GM23248 (cell line): ENCODE results near the gene APBA2. TPM values are rescaled to one million over a fixed set of nuclear protein-coding genes. Genes with fewer than 3 reads are reported as not detected.

Experiments used
- DNase-seq: peaks from one replicate; pipeline ENCODE4 v3.0.0-alpha.2; 2015
- H2AFZ ChIP-seq: fragments of 200-600 bp; sonication (generic); 2 replicates; pipeline ENCODE4 v1.6.1; 2016; ENCODE audit warnings: antibody characterized with exemption
- H3F3A ChIP-seq: fragments of 200-600 bp; sonication (generic); 2 replicates; pipeline ENCODE4 v1.6.1; 2016; ENCODE audit warnings: mild to moderate bottlenecking, antibody characterized with exemption, mixed run types; ENCODE audit not compliant: insufficient read depth
- H3K27ac ChIP-seq: fragments of 200-600 bp; sonication (generic); 2 replicates; pipeline ENCODE4 v1.5.1; 2016; ENCODE audit warnings: mild to moderate bottlenecking
- H3K27me3 ChIP-seq: fragments of 200-600 bp; sonication (generic); replicated peaks from 2 replicates; pipeline ENCODE4 v1.6.1; 2016; ENCODE audit warnings: mild to moderate bottlenecking; ENCODE audit not compliant: insufficient read depth
- H3K36me3 ChIP-seq: fragments of 200-600 bp; sonication (generic); 2 replicates; pipeline ENCODE4 v1.6.1; 2016; ENCODE audit warnings: low read depth, mild to moderate bottlenecking
- H3K4me1 ChIP-seq: fragments of 200-600 bp; sonication (generic); 2 replicates; pipeline ENCODE4 v1.6.1; 2016; ENCODE audit warnings: mild to moderate bottlenecking; ENCODE audit not compliant: insufficient read depth
- H3K4me2 ChIP-seq: fragments of 200-600 bp; sonication (generic); one replicate; pipeline ENCODE4 v1.6.1; 2016; ENCODE audit warnings: mild to moderate bottlenecking; ENCODE audit not compliant: unreplicated experiment
- H3K4me3 ChIP-seq: fragments of 200-600 bp; sonication (generic); 2 replicates; pipeline ENCODE4 v1.5.1; 2016; ENCODE audit warnings: mild to moderate bottlenecking
- H3K79me2 ChIP-seq: fragments of 200-600 bp; sonication (generic); 2 replicates; pipeline ENCODE4 v1.6.1; 2016; ENCODE audit warnings: mild to moderate bottlenecking; ENCODE audit not compliant: insufficient read depth
- H3K9ac ChIP-seq: fragments of 200-600 bp; sonication (generic); 2 replicates; pipeline ENCODE4 v1.6.1; 2016; ENCODE audit warnings: mild to moderate bottlenecking
- H3K9me2 ChIP-seq: fragments of 200-600 bp; sonication (generic); 2 replicates; pipeline ENCODE4 v1.6.1; 2016; ENCODE audit warnings: mixed run types, mild to moderate bottlenecking, moderate library complexity; ENCODE audit not compliant: insufficient read depth
- H3K9me3 ChIP-seq: fragments of 200-600 bp; sonication (generic); one replicate; pipeline ENCODE4 v1.6.1; 2017; ENCODE audit warnings: low read depth
- H4K20me1 ChIP-seq: fragments of 200-600 bp; sonication (generic); 2 replicates; pipeline ENCODE4 v1.6.0; 2016; ENCODE audit not compliant: insufficient read depth
- EZH2 ChIP-seq: fragments of 200-600 bp; sonication (generic); IDR thresholded peaks from 2 replicates; pipeline ENCODE4 v1.6.1; 2018; ENCODE audit warnings: antibody characterized with exemption, mild to moderate bottlenecking; ENCODE audit not compliant: insufficient read depth, poor library complexity, severe bottlenecking
- EZH2phosphoT487 ChIP-seq: fragments of 200-600 bp; sonication (generic); IDR thresholded peaks from 2 replicates; pipeline ENCODE4 v1.6.1; 2018; ENCODE audit warnings: antibody characterized with exemption, moderate library complexity, mild to moderate bottlenecking, low read depth; ENCODE audit not compliant: insufficient read depth
- WGBS, 2 experiments: methylation state at CpG; one replicate each; pipeline ENCODE4 v1.1.6; 2015 to 2017; ENCODE audit warnings: low lambda C conversion rate in 2 of 2, low coverage in 1 of 2; ENCODE audit errors: missing lambda C conversion rate in 2 of 2; 5-methylcytosine and 5-hydroxymethylcytosine counted together
- in situ Hi-C: fragments of 300-500 bp; cut with MboI; formaldehyde crosslinking; loops from 2 replicates; pipeline ENCODE4 v1.15.0; 2020
- polyA plus RNA-seq: library from polyadenylated mRNA; unstranded; fragments of >200 nt; fragmentation: Nextera tagmentation; extraction: Ambion mirVana; gene quantifications from 2 replicates; pipeline ENCODE4 v1.2.1, GENCODE V29; 2016
- total RNA-seq: library from RNA; depleted of rRNA; stranded (reverse); fragments of >200 nt; shearing (Covaris generic); gene quantifications from 2 replicates; pipeline ENCODE4 v1.2.3, GENCODE V29; 2014

Gene APBA2
- total and polyA plus RNA-seq, 2 experiments from 2014 or later: 0.23 to 0.65 TPM

DNA sequence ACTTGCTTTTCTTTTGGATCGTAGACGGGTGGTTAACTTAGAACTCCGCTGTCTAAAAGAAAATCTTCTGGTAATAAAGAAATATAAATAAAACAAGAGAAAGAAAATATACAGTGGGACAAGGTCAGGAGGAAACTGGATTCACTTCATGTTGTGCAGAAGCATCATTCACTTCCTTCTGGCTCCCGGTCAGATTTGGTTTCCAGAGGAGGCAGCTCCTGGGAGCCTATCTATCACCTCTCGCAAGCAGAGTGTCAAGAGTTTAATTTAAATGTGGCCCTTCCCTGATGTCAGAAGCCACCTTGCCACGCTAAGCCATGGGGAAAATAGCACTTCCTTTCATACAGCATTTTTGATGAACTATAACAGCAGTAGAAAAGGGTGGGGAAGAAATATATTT lies 244.7 kb downstream of the APBA2 start:
- 67 to 70% methylated on average over 6 of the region's 6 CpGs for WGBS, 2 experiments
- no peak for TF ChIP-seq EZH2
- no peaks in the 10 kb centered on the region for H3F3A ChIP-seq

GRCh38 chr15:29130951-29131839 lies 245.4 kb downstream of the APBA2 start:
- no peaks in the 10 kb centered on the region for H3K9me3 ChIP-seq
- no peak overlapping the region for H3K27ac ChIP-seq
- H3K4me1 ChIP-seq: no peaks in the 10 kb centered on the region
- H3K9ac ChIP-seq: no peak overlapping the region
- no peaks in the 10 kb centered on the region for H3K79me2 ChIP-seq
- H3K27me3 ChIP-seq: peaks cover 3% of the 10 kb centered on the region; the same call in 1 of the 2 replicates
- no peak overlapping the region for H3K4me2 ChIP-seq
- TF ChIP-seq EZH2 (no peak), EZH2phosphoT487 (no peak)
- H4K20me1 ChIP-seq: no peaks in the 10 kb centered on the region
- no peak for DNase-seq
- H3F3A ChIP-seq: no peaks in the 10 kb centered on the region
- in situ Hi-C loops: loop anchor here (5.0 kb wide), 1 partner anchor 51 kb away; no protein-coding TSS in a partner anchor
- WGBS, 2 experiments: 51% methylated on average over 14 to 19 of the region's 19 CpGs
- no peaks in the 10 kb centered on the region for H3K36me3 ChIP-seq
- H2AFZ ChIP-seq: no peak overlapping the region
- no peak overlapping the region for H3K4me3 ChIP-seq
- no peaks in the 10 kb centered on the region for H3K9me2 ChIP-seq

More for the DNA sequence above, 244.7 kb downstream of the APBA2 start:
- Histone ChIP-seq H3K9ac (no peak overlapping the region), H3K4me2 (no peak overlapping the region), H4K20me1 (no peaks in the 10 kb centered on the region), H3K79me2 (no peaks in the 10 kb centered on the region), H3K27me3 (peaks cover 3% of the 10 kb centered on the region; the same call in 1 of the 2 replicates), H3K9me2 (no peaks in the 10 kb centered on the region), H3K4me1 (no peaks in the 10 kb centered on the region), H3K4me3 (no peak overlapping the region), H3K27ac (no peak overlapping the region), H3K36me3 (no peaks in the 10 kb centered on the region), H2AFZ (no peak overlapping the region), H3K9me3 (no peaks in the 10 kb centered on the region)
- in situ Hi-C loops: loop anchor here (5.0 kb wide), 1 partner anchor 52 kb away; no protein-coding TSS in a partner anchor
- no peak for DNase-seq

- Histone ChIP-seq H3K9ac (no peak overlapping the region), H3K4me3 (no peak overlapping the region), H3F3A (no peaks in the 10 kb centered on the region), H3K9me2 (no peaks in the 10 kb centered on the region), H3K27ac (no peak overlapping the region), H3K27me3 (peaks cover 3% of the 10 kb centered on the region; the same call in 1 of the 2 replicates), H3K79me2 (no peaks in the 10 kb centered on the region), H3K4me1 (no peaks in the 10 kb centered on the region), H3K9me3 (no peaks in the 10 kb centered on the region), H3K4me2 (no peak overlapping the region), H4K20me1 (no peaks in the 10 kb centered on the region), H2AFZ (no peak overlapping the region), H3K36me3 (no peaks in the 10 kb centered on the region)
- DNase-seq: no peak
- WGBS, 2 experiments: 64 to 66% methylated on average over 14 to 23 of the region's 23 CpGs
- TF ChIP-seq EZH2 (no peak), EZH2phosphoT487 (no peak)
- in situ Hi-C loops: loop anchor here (5.0 kb wide), 1 partner anchor 50 kb away; no protein-coding TSS in a partner anchor
Observed at GRCh38 chr15:29131840-29132420, 246.2 kb downstream of the APBA2 start.

DNA sequence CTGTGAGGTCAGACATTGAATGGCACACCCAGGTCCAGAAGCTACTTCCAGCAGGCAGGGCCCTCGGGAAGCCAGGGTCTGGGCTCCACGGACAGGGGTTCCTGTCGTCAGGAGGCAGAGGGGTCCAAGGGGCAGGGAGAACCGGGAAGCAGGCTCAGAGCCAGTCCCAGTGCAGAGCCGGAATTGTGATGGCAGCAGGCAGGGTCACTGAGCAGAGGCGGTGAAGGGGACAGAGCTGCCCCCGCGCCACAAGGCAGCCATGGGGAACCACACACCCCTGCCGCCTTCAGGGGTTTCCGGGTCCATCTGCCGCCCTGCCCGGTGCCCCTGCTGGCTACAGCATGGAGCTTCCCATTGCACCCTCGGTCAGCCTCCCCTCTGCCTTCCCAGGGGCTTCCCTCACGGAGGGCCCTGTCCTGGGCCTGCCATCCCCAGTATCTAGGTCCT lies 247.0 kb downstream of the APBA2 start:
- no peaks in the 10 kb centered on the region for H3K9me3 ChIP-seq
- no peaks in the 10 kb centered on the region for H4K20me1 ChIP-seq
- no peaks in the 10 kb centered on the region for H3K9me2 ChIP-seq
- H3K27me3 ChIP-seq: peaks cover 3% of the 10 kb centered on the region; the same call in 1 of the 2 replicates
- H3K9ac ChIP-seq: no peak overlapping the region
- TF ChIP-seq EZH2 (no peak), EZH2phosphoT487 (no peak)
- in situ Hi-C loops: loop anchor here (5.0 kb wide), 1 partner anchor 50 kb away; no protein-coding TSS in a partner anchor
- 72% methylated on average over 13 to 14 of the region's 14 CpGs for WGBS, 2 experiments
- H3K27ac ChIP-seq: no peak overlapping the region
- no peaks in the 10 kb centered on the region for H3K79me2 ChIP-seq
- H3K4me3 ChIP-seq: no peak overlapping the region
- no peak overlapping the region for H2AFZ ChIP-seq
- H3K36me3 ChIP-seq: no peaks in the 10 kb centered on the region
- no peak for DNase-seq
- no peaks in the 10 kb centered on the region for H3F3A ChIP-seq
- no peak overlapping the region for H3K4me2 ChIP-seq
- no peaks in the 10 kb centered on the region for H3K4me1 ChIP-seq
